Natural killer cell (primary cell): ENCODE results near the gene JPT1. TPM values are rescaled to one million over a fixed set of nuclear protein-coding genes. Genes with fewer than 3 reads are reported as not detected.
A peak's percentile ranks its signal among the peaks of the same experiment; 100 is the strongest.

Source experiments
- ATAC-seq, 3 donors: fragments of 150-1000 bp in 2 of 3; fragments of 200-7000 bp in 1 of 3; cut with Tn5 transposase; 1 replicate in 1 of 3; 2 replicates in 2 of 3; pipeline ENCODE4 v1.10.0; 2021; ENCODE audit warnings: mild to moderate bottlenecking in 2 of 3, moderate library complexity in 2 of 3
- DNase-seq, 2 donors: peaks; one replicate each; pipeline versions ENCODE4 v3.0.0 to v3.0.0-alpha.2; 2013 to 2021; ENCODE audit warnings: mixed read lengths in 1 of 2
- H3K27ac ChIP-seq: one replicate; pipeline ENCODE4 v1.5.1; 2013; ENCODE audit warnings: mild to moderate bottlenecking, low read length
- H3K27me3 ChIP-seq: one replicate; pipeline ENCODE4 v1.6.1; 2013; ENCODE audit warnings: low read length; ENCODE audit not compliant: control insufficient read depth, insufficient read depth
- H3K36me3 ChIP-seq: one replicate; pipeline ENCODE4 v1.6.1; 2013; ENCODE audit warnings: low read length; ENCODE audit not compliant: control insufficient read depth, insufficient read depth
- H3K4me1 ChIP-seq: one replicate; pipeline ENCODE4 v1.6.1; 2013; ENCODE audit warnings: low read length; ENCODE audit not compliant: control insufficient read depth, insufficient read depth
- H3K4me3 ChIP-seq: one replicate; pipeline ENCODE4 v1.5.1; 2013; ENCODE audit warnings: low read length
- H3K9me3 ChIP-seq: one replicate; pipeline ENCODE4 v1.6.1; 2013; ENCODE audit warnings: low read length; ENCODE audit not compliant: control insufficient read depth, insufficient read depth
- H3K27ac Mint-ChIP-seq, 2 donors: one replicate each; pipeline ENCODE4 v1.8.0; 2022; ENCODE audit warnings: mild to moderate bottlenecking in 2 of 2, mixed read lengths in 2 of 2, moderate library complexity in 1 of 2
- H3K27me3 Mint-ChIP-seq, 2 donors: one replicate each; pipeline ENCODE4 v1.8.0; 2022; ENCODE audit warnings: low read depth in 2 of 2, mixed read lengths in 2 of 2
- H3K36me3 Mint-ChIP-seq: one replicate; pipeline ENCODE4 v1.8.0; 2022; ENCODE audit warnings: mixed read lengths
- H3K4me1 Mint-ChIP-seq, 2 donors: one replicate each; pipeline ENCODE4 v1.8.0; 2022; ENCODE audit warnings: mixed read lengths in 2 of 2
- H3K4me3 Mint-ChIP-seq: one replicate; pipeline ENCODE4 v1.8.0; 2022; ENCODE audit warnings: mild to moderate bottlenecking, moderate library complexity, mixed read lengths
- H3K9me3 Mint-ChIP-seq, 2 donors: one replicate each; pipeline ENCODE4 v1.8.0; 2022; ENCODE audit warnings: mixed read lengths in 2 of 2
- WGBS: methylation state at CpG from one replicate; pipeline ENCODE4 v1.1.7; 2013; ENCODE audit warnings: missing lambda C conversion rate; ENCODE audit not compliant: insufficient coverage; 5-methylcytosine and 5-hydroxymethylcytosine counted together
- intact Hi-C: fragments of 100-400 bp; cut with micrococcal nuclease; formaldehyde crosslinking; loops from one replicate; pipeline ENCODE4 v1.14.2; 2022
- total RNA-seq, 4 donors: library from RNA; stranded (reverse); fragments of 120-200 nt in 1 of 4; gene quantifications; one replicate each; pipeline versions ENCODE4 v1.2.3 to v1.2.4, GENCODE V29; 2013 to 2022
- TF ChIP-seq, protein P1 (sequence below): fragments of 200-600 bp; IDR thresholded peaks from one replicate; pipeline ENCODE4 v1.8.0; 2022; ENCODE audit warnings: antibody characterized with exemption

Gene JPT1
- total RNA-seq, 3 donors from 2014 or later (not counting 1 experiment from before 2014, with no cell fraction given), result 45.0 to 54.8 (median 50.5) TPM

DNA sequence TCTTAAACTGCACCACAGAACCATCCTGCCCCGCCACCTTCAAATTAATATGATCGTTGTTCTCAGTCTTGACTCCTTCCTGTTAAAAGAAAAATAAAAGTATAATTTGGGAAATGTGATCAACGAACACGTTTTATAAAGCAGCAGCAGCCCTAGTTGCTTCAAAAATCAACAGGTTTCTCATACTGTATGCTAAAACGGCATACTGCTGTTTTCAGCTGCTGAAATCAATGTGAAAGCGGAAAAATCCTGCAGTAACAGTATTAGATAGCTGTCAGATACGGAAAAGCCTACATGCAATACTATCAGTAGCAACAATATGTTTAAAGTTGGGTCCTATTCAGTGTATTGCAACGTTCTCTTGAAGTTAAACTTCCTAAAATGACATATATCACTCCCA is 26.8 kb upstream of the JPT1 start:
- ATAC-seq (no peak), DNase-seq (no peak)
- Histone ChIP-seq H3K36me3 (peaks cover 19% of the 10 kb centered on the region), H3K27me3 (no peaks in the 10 kb centered on the region), H3K27ac (peak overlapping the region; percentile 97), H3K4me3 (peak overlapping the region; percentile 83), H3K4me1 (peaks cover 17% of the 10 kb centered on the region), H3K9me3 (no peaks in the 10 kb centered on the region)
- intact Hi-C loops, result loop anchor here (5.0 kb wide), 1 partner anchor 74 kb away; the partner anchor contains the start of gene ARMC7
- Mint-ChIP-seq H3K4me3 (peak overlapping the region; percentile 95), H3K9me3 (no peaks in the 10 kb centered on the region), H3K27ac (peak overlapping the region; percentile 84 to 97), H3K27me3 (no peaks in the 10 kb centered on the region), H3K4me1 (peaks cover 31 to 34% of the 10 kb centered on the region in 2 donors), H3K36me3 (no peaks in the 10 kb centered on the region)
- 0% methylated on average over 4 of the region's 8 CpGs for WGBS
- TF ChIP-seq, protein P1, sequence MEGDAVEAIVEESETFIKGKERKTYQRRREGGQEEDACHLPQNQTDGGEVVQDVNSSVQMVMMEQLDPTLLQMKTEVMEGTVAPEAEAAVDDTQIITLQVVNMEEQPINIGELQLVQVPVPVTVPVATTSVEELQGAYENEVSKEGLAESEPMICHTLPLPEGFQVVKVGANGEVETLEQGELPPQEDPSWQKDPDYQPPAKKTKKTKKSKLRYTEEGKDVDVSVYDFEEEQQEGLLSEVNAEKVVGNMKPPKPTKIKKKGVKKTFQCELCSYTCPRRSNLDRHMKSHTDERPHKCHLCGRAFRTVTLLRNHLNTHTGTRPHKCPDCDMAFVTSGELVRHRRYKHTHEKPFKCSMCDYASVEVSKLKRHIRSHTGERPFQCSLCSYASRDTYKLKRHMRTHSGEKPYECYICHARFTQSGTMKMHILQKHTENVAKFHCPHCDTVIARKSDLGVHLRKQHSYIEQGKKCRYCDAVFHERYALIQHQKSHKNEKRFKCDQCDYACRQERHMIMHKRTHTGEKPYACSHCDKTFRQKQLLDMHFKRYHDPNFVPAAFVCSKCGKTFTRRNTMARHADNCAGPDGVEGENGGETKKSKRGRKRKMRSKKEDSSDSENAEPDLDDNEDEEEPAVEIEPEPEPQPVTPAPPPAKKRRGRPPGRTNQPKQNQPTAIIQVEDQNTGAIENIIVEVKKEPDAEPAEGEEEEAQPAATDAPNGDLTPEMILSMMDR, result no peak

DNA sequence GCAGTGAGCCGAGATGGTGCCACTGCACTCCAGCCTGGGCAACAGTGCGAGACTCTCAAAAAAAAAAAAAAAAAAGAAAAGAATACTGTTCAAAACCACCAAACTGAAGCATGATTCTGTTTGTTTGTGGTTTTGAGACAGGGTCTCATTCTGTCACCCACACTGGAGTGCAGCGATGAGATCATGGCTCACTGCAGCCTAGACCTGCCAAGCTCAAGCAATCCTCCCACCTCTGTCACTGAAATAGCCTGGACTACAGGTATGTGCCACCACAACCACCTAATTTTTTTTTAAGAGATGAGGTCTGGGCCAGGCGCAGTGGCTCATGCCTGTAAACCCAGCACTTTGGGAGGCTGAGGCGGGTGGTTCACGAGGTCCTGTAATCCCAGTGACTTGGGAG is 24.1 kb upstream of the JPT1 start:
- 60% methylated on average over 4 of the region's 6 CpGs for WGBS
- DNase-seq, result no peak
- no peak for ATAC-seq
- peaks cover 21 to 22% of the 10 kb centered on the region in 2 donors for H3K4me1 Mint-ChIP-seq
- no peak overlapping the region for H3K27ac ChIP-seq
- no peak overlapping the region for H3K4me3 Mint-ChIP-seq
- H3K4me1 ChIP-seq, result peaks cover 11% of the 10 kb centered on the region
- peak overlapping the region; percentile 9 to 38 for H3K27ac Mint-ChIP-seq
- H3K9me3 Mint-ChIP-seq, result no peaks in the 10 kb centered on the region
- no peaks in the 10 kb centered on the region for H3K27me3 Mint-ChIP-seq
- H3K9me3 ChIP-seq, result no peaks in the 10 kb centered on the region
- TF ChIP-seq, protein P1, result no peak
- H3K27me3 ChIP-seq, result no peaks in the 10 kb centered on the region
- H3K4me3 ChIP-seq, result no peak overlapping the region
- peaks cover 5% of the 10 kb centered on the region for H3K36me3 Mint-ChIP-seq
- peaks cover 42% of the 10 kb centered on the region for H3K36me3 ChIP-seq
- intact Hi-C loops, result no loop called here

DNA sequence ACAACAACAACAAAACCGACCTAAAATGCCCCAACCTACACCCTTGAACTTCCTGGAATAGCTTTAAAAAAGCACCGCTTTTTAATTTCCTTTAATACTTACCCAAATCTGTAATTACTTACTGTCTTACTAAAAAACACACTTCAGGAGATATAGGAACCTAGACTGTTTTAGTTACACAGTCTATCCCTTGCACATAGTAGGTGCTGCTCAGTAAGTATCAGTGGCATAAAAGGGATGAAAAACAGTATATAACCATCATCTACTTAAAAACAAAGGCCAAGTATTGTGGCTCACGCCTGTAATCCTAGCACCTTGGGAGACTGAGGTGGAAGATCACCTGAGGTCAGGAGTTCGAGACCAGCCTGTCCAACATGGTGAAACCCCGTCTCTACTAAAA is 22.3 kb upstream of the JPT1 start:
- Histone ChIP-seq H3K27ac (no peak overlapping the region), H3K36me3 (peaks cover 53% of the 10 kb centered on the region), H3K27me3 (no peaks in the 10 kb centered on the region), H3K4me3 (no peak overlapping the region), H3K9me3 (no peaks in the 10 kb centered on the region), H3K4me1 (peaks cover 11% of the 10 kb centered on the region)
- TF ChIP-seq, protein P1, result no peak
- ATAC-seq, result no peak
- 91% methylated on average over 5 of the region's 5 CpGs for WGBS
- H3K36me3 Mint-ChIP-seq, result peaks cover 6% of the 10 kb centered on the region
- intact Hi-C loops, result no loop called here
- DNase-seq, result no peak
- H3K27ac Mint-ChIP-seq, result peak overlapping the region in 1 of 2 donors; percentile 18
- H3K9me3 Mint-ChIP-seq, result no peaks in the 10 kb centered on the region
- no peaks in the 10 kb centered on the region for H3K27me3 Mint-ChIP-seq
- H3K4me3 Mint-ChIP-seq, result no peak overlapping the region
- peaks cover 15 to 23% of the 10 kb centered on the region in 2 donors for H3K4me1 Mint-ChIP-seq

DNA sequence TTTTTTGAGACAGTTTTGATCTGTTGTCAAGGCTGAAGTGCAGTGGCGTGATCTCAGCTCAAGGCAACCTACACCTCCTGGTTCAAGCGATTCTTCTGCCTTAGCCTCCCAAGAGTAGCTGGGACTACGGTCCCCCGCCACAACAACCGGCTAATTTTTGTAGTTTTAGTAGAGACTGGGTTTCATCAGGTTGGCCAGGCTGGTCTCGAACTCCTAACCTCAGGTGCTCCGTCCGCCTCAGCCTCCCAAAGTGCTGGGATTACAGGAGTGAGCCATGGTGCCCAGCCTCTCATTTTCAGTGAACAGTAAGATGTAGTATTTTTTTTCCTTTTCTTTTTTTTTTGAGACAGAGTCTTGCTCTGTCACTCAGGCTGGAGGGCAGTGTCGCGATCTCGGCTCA is 20.7 kb upstream of the JPT1 start:
- Histone ChIP-seq H3K4me1 (peaks cover 5% of the 10 kb centered on the region), H3K9me3 (no peaks in the 10 kb centered on the region), H3K27ac (no peak overlapping the region), H3K4me3 (no peak overlapping the region), H3K27me3 (no peaks in the 10 kb centered on the region), H3K36me3 (peaks cover 53% of the 10 kb centered on the region)
- no peak overlapping the region for H3K4me3 Mint-ChIP-seq
- DNase-seq, result no peak
- peak overlapping the region in 1 of 2 donors; percentile 9 for H3K27ac Mint-ChIP-seq
- H3K9me3 Mint-ChIP-seq, result no peaks in the 10 kb centered on the region
- ATAC-seq, result no peak
- no peaks in the 10 kb centered on the region for H3K27me3 Mint-ChIP-seq
- WGBS, result 96% methylated on average over 11 of the region's 11 CpGs
- H3K36me3 Mint-ChIP-seq, result peaks cover 6% of the 10 kb centered on the region
- intact Hi-C loops, result loop anchor here (5.0 kb wide), 1 partner anchor 43 kb away; the partner anchor contains the start of gene NT5C
- peaks cover 6 to 15% of the 10 kb centered on the region in 2 donors for H3K4me1 Mint-ChIP-seq
- TF ChIP-seq, protein P1, result no peak
